ENCODE data around the gene EPHA3. TPM values are rescaled to one million over a fixed set of nuclear protein-coding genes. Genes with fewer than 3 reads are reported as not detected.

The EPHA3 gene
- total and polyA plus RNA-seq, 9 of the 15 experiments (the other 6 are each of a cell fraction or from before 2014, with no cell fraction given): not detected

DNA sequence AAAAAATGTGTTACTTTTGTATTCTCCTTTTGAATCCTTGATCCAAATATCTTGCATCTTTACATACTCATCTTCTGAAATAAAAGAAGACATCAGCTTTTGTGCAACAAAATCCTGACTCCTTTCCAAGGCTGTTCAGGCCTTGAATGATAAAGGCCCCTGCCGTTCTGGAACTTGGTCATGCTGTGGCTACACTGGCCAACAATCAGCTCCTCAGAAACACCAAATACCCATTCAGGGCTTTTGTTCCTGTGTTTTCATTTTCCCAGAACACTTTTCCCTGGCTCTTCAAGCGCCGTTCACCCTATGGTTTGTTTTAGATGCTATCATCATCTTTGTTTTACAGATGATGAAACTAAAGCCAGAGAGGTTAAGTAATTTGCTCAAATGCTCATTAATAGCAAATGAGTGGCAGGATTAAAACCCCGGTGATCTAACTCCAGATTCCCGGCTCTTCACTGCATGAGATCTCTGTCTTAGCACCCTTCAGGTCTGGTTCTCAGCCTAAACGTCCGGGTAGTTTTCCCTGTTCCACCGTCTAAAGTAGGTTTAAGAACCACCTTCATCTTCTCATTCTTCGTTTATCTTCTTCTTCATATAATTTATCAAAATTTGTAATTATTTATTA, 58.3 kb downstream of the EPHA3 start:
- ChIA-PET POLR2A (no interaction called here), CTCF (ENCODE audit: low intra/inter-chr PET ratio) (no interaction called here)
- Histone ChIP-seq H3K4me2 (ENCODE audit: insufficient read depth, low read length) (no peak overlapping the region), H3K9me3 (replicated peaks; ENCODE audit: control insufficient read depth, insufficient read depth, low read depth, low read length) (no peaks in the 10 kb centered on the region), H4K20me1 (replicated peaks; ENCODE audit: control insufficient read depth, insufficient read depth, low read length) (no peaks in the 10 kb centered on the region), H3K9ac (ENCODE audit: insufficient read depth in 1 of 2, low read depth in 2 of 2, low read length in 2 of 2) (no peak overlapping the region), H3K27me3 (ENCODE audit: control insufficient read depth in 2 of 2, insufficient read depth in 2 of 2, low read length in 2 of 2) (no peaks in the 10 kb centered on the region), H3K36me3 (ENCODE audit: control insufficient read depth, insufficient read depth, low read length) (no peaks in the 10 kb centered on the region), H3K9me1 (ENCODE audit: control insufficient read depth, insufficient read depth, low read length) (no peaks in the 10 kb centered on the region), H2AFZ (ENCODE audit: low read depth, low read length) (no peak overlapping the region), H3K4me3 (no peak overlapping the region), H3K79me2 (ENCODE audit: control insufficient read depth, insufficient read depth, low read length) (no peaks in the 10 kb centered on the region), H3K27ac (ENCODE audit: extremely low read depth, low read depth, low read length) (no peak overlapping the region), H3K4me1 (replicated peaks in 1 of 2; ENCODE audit: control insufficient read depth in 2 of 2, insufficient read depth in 2 of 2, low read length in 2 of 2) (no peaks in the 10 kb centered on the region)
- in situ Hi-C loops (cut with MboI): no loop called here
- no peak for DNase-seq (ENCODE audit: extremely low read depth in 1 of 4, low spot score in 3 of 4)
- no peak for FAIRE-seq
- intact Hi-C loops (cut with micrococcal nuclease): no loop called here
- ATAC-seq: no peak
- BruUV-seq (replicated peaks): no TSS peak
- 1% methylated on average over 9 of the region's 9 CpGs for WGBS (ENCODE audit: insufficient coverage, low coverage, missing lambda C conversion rate)
- TF ChIP-seq, protein P1, sequence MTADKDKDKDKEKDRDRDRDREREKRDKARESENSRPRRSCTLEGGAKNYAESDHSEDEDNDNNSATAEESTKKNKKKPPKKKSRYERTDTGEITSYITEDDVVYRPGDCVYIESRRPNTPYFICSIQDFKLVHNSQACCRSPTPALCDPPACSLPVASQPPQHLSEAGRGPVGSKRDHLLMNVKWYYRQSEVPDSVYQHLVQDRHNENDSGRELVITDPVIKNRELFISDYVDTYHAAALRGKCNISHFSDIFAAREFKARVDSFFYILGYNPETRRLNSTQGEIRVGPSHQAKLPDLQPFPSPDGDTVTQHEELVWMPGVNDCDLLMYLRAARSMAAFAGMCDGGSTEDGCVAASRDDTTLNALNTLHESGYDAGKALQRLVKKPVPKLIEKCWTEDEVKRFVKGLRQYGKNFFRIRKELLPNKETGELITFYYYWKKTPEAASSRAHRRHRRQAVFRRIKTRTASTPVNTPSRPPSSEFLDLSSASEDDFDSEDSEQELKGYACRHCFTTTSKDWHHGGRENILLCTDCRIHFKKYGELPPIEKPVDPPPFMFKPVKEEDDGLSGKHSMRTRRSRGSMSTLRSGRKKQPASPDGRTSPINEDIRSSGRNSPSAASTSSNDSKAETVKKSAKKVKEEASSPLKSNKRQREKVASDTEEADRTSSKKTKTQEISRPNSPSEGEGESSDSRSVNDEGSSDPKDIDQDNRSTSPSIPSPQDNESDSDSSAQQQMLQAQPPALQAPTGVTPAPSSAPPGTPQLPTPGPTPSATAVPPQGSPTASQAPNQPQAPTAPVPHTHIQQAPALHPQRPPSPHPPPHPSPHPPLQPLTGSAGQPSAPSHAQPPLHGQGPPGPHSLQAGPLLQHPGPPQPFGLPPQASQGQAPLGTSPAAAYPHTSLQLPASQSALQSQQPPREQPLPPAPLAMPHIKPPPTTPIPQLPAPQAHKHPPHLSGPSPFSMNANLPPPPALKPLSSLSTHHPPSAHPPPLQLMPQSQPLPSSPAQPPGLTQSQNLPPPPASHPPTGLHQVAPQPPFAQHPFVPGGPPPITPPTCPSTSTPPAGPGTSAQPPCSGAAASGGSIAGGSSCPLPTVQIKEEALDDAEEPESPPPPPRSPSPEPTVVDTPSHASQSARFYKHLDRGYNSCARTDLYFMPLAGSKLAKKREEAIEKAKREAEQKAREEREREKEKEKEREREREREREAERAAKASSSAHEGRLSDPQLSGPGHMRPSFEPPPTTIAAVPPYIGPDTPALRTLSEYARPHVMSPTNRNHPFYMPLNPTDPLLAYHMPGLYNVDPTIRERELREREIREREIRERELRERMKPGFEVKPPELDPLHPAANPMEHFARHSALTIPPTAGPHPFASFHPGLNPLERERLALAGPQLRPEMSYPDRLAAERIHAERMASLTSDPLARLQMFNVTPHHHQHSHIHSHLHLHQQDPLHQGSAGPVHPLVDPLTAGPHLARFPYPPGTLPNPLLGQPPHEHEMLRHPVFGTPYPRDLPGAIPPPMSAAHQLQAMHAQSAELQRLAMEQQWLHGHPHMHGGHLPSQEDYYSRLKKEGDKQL (CRISPR knock-in tag; IDR thresholded peaks at IDR 0.05; ENCODE audit: borderline replicate concordance): no peak
- TF ChIP-seq CCAR2 (IDR thresholded peaks at IDR 0.05; ENCODE audit: low read depth, low read length) (no peak), ZNF75A (CRISPR knock-in tag; IDR thresholded peaks at IDR 0.05) (no peak), ZNF561 (CRISPR knock-in tag; conservative IDR thresholded peaks at IDR 0.05) (no peak), SIRT6 (IDR thresholded peaks at IDR 0.05; ENCODE audit: low read depth, low read length) (no peak), SMAD1 (IDR thresholded peaks at IDR 0.05; ENCODE audit: low read depth, low read length, partially characterized antibody) (no peak), CEBPB (tag; IDR thresholded peaks at IDR 0.05) (no peak), SIX5 (IDR thresholded peaks at IDR 0.05; ENCODE audit: borderline replicate concordance in 1 of 2, insufficient read depth in 1 of 2, low read depth in 1 of 2, low read length in 2 of 2) (no peak)

Measured in K562 (cell line).